ENCODE results near the gene LRP1B.
A peak's percentile ranks its signal among the peaks of the same experiment; 100 is the strongest.

Gene LRP1B

DNA sequence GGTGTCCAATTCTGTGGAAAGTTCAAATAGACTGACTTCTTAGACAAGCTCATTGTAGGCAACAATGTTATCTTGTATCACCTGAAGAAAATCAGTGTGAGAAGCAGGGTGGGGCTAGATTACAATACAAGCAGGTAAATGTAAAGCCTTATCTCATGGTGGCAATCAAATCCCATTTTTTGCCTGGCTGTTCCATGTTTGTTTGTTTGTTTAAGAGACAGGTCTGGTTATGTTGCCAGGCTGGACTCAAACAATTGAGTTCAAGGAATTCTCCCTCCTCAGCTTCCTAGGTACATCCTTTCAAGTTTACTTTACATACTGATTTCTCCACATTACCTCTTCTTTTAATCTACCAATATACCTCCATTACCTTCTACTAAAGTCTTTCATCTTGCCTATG is 464.6 kb downstream of the LRP1B start:
- TF ChIP-seq, protein P1, sequence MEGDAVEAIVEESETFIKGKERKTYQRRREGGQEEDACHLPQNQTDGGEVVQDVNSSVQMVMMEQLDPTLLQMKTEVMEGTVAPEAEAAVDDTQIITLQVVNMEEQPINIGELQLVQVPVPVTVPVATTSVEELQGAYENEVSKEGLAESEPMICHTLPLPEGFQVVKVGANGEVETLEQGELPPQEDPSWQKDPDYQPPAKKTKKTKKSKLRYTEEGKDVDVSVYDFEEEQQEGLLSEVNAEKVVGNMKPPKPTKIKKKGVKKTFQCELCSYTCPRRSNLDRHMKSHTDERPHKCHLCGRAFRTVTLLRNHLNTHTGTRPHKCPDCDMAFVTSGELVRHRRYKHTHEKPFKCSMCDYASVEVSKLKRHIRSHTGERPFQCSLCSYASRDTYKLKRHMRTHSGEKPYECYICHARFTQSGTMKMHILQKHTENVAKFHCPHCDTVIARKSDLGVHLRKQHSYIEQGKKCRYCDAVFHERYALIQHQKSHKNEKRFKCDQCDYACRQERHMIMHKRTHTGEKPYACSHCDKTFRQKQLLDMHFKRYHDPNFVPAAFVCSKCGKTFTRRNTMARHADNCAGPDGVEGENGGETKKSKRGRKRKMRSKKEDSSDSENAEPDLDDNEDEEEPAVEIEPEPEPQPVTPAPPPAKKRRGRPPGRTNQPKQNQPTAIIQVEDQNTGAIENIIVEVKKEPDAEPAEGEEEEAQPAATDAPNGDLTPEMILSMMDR (IDR thresholded peaks at IDR 0.05; ENCODE audit: insufficient read depth, low read depth, low read length, missing control alignments): no peak
- DNase-seq (ENCODE audit: low read depth): no peak
- no peak overlapping the region for H3K4me3 ChIP-seq (ENCODE audit: low read length)

DNA sequence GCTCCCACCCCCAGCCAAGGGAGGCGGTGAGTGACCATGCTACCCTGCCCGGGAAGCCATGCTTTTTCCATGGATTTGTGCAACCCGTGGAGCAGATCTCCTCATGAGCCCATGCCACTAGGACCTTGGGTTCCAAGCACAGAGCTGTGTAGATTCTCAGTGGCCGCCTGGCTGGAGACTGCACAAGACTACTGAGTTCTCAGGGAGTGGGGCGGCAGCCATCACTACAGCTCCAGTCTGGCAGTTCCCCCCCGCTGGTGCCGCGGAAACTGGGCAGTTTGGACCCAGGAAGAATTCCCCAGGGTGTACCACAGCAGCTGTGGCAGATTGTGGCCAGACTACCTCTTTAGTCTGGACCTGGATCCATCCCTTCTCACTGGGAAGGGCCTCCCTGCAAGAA is 470.6 kb downstream of the LRP1B start:
- TF ChIP-seq, protein P1 (IDR thresholded peaks at IDR 0.05; ENCODE audit: insufficient read depth, low read depth, low read length, missing control alignments): no peak
- H3K4me3 ChIP-seq (ENCODE audit: low read length): no peak overlapping the region
- no peak for DNase-seq (ENCODE audit: low read depth)

DNA sequence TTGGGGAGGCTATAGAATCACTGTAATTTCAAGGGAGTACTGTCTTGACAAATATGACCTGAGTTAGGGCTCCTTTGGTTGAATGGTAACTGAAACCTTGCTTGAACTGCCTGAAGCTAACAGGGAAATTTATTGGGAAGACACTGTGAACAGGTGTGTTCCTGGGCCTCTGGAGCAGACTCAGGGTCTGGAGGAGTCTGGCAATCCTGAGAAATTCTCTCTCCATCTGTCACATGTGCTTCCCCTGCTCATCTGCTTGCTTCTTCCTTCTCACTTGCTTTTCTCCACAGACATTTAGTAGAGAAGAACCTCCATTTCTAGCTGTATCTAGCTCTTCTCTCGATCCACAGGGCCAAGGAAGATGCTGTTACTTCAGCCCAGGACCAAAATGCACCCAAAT is 476.5 kb downstream of the LRP1B start:
- DNase-seq (ENCODE audit: low read depth): no peak
- no peak overlapping the region for H3K4me3 ChIP-seq (ENCODE audit: low read length)

DNA sequence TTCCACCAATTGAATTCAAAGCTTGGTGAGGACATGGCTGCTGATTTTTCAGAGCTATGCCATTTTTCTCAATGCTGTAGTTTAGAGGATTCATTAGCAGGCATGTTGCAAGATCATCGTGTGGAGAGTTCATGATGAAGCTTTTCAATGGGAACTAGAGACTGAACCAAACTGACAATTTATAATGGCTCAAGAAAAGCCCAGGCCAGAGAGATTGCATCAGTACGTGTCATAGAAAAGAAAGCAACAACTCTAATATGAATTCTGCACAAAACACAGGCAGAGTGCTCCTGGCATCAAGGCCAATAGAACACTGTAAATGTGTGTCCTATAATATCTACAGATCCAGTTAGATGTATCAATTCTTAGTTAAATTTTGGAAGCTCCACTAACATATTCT is 477.6 kb downstream of the LRP1B start:
- no peak for DNase-seq (ENCODE audit: low read depth)
- no peak overlapping the region for H3K4me3 ChIP-seq (ENCODE audit: low read length)
- TF ChIP-seq, protein P1 (IDR thresholded peaks at IDR 0.05; ENCODE audit: insufficient read depth, low read depth, low read length, missing control alignments): no peak

More for the DNA sequence above, 476.5 kb downstream of the LRP1B start:
- TF ChIP-seq, protein P1 (IDR thresholded peaks at IDR 0.05; ENCODE audit: insufficient read depth, low read depth, low read length, missing control alignments): no peak

DNA sequence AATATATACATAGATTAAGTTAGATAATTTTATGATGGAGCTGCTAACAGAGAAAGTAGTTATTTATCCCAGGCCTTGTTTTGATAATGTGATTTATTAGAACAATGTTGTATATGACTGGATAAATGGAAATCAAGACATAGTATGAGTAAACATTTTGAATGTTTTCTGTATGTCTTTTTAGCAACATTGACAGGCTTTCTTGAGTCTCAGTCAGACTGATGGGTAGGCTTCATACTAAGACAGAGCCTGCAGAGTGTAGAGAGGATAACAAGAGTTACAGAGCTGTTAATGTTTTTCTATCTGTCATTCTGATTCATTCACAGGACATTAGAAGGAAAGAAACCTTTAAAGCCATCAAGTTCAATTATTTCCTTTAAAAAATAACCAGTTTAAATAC is 478.5 kb downstream of the LRP1B start:
- no peak overlapping the region for H3K4me3 ChIP-seq (ENCODE audit: low read length)
- no peak for DNase-seq (ENCODE audit: low read depth)
- TF ChIP-seq, protein P1 (IDR thresholded peaks at IDR 0.05; ENCODE audit: insufficient read depth, low read depth, low read length, missing control alignments): no peak

DNA sequence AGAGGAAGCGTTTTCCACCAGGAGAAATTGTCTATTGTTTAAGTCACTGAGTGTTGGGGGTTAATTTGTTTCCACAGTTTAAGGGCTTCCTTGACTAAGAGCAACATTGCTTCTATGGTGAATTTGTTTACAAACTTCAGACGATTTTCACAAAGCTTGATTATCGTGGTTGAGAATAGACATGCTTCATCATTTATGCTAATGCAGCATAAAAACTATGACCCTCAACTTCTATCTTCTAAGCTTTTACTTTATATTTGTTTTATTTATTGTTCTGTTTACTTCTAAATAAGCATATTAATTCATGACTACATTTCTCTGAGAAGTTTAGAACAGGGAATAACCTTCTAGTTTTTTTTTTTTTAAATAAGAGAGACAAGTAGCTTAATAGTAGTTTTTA is 483.5 kb downstream of the LRP1B start:
- no peak for DNase-seq (ENCODE audit: low read depth)
- TF ChIP-seq, protein P1 (IDR thresholded peaks at IDR 0.05; ENCODE audit: insufficient read depth, low read depth, low read length, missing control alignments): no peak

DNA sequence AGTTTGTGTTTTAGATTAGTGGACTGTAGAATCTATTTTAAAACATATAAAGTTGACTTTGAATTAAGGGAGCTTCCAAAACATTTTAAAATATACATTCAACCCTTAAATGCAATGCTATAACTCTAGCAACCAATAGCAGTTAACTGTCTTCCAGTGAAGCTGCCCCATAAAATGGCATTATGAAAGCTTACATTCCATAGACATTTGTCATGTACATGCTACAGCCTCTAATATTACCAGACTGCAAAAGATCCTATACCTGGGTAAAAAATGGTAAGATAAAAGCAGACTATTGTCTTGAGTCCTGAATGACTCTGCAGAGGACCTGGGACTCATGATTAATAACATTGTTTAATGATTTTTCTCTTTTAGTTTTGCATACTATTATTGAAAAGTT is 489.4 kb downstream of the LRP1B start:
- TF ChIP-seq, protein P1 (IDR thresholded peaks at IDR 0.05; ENCODE audit: insufficient read depth, low read depth, low read length, missing control alignments): no peak
- no peak overlapping the region for H3K4me3 ChIP-seq (ENCODE audit: low read length)
- DNase-seq (ENCODE audit: low read depth): peak; percentile 57

More for the DNA sequence above, 483.5 kb downstream of the LRP1B start:
- no peak overlapping the region for H3K4me3 ChIP-seq (ENCODE audit: low read length)
